Suppressor macrophage treated with lipopolysaccharide for 1 hour (primary cell): ENCODE results near the gene NOL4L.
"Not testable (repeated sequence)": the region's sequence is repeated elsewhere in the genome, so short reads cannot be mapped to it uniquely, and the experiment has no call there.

ENCODE experiments used
- DNase-seq, 3 donors: peaks; one replicate each; pipeline ENCODE4 v3.0.0-alpha.2; 2020 to 2022

Gene NOL4L

DNA sequence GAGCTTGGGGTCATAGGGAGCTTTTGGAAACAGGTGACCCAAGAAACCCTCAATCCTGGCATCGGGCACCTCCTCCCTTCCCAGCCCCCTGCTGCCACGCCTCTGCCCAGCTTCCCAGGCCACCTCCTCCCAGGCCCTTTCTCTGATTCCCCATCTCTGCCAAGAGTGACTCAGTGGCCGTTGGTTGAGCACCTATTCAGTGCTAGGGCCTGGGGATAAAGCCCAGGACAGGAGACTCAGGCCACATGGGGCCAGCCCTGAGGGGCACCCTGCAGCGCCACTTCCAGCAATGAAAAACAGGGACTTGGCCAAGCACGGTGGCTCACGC, 116.9 kb downstream of the NOL4L start:
- DNase-seq, result no peak

DNA sequence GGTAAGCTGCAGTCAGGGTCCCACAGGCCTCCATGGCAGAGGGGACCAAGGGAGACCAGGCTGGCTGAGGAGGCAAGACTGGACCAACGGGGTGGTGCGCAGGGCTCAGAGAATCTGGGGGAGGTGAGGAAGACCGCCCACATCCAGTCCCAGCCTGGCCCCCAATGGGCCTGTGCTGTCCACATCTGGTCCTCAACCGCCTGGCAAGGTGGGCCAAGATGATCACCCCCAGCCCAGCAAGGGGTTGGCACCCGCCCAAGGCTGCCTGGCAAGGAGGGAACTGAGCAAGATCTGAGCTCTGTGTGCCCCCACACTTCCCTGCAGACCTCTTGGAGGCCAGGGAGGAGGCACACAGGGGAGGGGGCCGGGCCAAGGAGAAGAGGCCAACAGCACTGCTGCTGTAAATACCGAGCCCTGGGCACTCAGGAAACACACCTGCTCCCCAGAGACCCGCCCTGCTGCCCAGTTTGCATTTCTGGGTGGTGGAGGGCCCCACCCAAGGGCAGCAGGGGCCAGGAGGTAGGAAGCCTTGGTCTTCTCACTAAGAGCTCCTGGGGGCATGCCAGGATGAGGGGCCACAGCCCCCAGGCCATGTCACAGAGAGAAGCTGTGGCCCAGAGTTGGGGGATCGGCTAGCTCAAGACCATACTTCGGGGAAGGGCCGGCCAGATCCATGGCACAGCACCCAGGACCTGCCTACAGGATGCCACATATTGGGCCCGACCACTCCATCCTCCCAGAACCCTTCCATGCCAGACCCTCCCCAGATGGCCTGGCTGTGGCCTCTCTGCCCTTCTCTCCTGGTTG, 117.4 kb downstream of the NOL4L start:
- DNase-seq, result no peak

DNA sequence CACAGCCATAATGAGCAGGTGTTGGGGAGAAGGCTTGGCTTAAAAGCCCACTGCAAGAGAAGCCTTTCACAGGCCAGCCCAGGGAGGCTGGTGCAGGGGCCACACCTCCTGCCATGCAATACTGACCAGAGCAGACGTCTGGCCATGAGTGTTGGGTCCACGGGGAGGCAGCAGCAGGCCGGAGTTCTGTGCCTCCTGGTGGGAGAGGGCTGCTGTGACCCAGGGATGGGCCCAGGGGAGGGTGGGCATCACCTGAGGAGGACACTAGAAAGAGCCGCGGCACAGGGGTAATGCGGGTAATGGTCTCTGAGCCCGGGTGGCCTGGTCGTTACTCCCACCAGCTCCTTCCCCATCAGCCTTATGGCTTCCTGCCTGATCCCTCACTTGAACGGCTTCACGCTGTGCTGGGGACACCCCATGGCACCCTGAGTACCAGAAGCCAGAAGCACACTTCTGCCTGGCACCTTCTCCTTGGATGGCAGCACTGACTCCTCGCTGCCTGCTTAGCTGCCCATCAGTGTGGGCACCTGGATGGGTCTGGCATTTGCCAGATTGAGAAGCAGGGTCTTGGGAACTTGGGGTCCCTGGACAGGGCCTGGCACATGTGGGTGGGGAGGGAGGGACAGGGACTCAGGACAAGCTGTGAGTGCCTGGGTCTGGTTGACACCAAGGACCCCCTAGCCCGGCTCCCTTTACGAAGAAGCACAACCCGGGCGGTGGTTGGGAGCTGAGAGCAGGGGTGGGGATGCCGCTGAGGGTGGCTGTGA, 118.2 kb downstream of the NOL4L start:
- no peak for DNase-seq

DNA sequence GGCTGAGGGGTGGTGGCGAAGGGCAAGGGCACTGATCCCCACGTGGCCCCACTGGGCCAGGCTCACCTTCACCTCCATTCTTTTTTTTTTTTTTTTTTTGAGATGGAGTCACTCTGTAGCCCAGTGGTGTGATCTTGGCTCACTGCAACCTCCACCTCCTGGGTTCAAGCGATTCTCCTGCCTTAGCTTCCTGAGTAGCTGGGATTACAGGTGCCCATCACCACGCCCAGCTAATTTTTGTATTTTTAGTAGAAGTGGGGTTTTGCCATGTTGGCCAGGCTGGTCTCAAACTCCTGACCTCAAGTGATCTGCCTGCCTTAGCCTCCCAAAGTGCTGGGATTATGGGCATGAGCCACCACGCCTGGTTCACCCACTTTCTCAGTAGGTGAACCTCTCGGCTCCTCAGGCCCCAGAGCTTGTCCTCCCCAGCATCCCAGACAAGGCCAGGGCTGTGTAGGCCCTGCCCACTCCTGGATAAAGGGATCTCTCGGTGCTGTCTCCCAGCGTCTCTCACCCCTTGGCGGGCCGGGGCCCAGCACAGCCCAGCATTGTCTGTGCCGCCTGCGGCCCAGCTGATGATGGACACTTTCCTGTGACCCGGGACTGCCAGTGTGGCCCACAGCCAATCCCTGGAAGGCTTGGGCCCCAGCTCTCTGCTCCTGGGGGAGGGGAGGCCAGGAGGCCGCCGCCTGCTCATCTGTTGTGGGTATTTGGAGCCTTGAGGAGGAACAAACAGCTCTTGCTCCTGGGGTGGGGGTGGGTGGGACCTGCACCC, 119.0 kb downstream of the NOL4L start:
- DNase-seq, result not testable (repeated sequence)

DNA sequence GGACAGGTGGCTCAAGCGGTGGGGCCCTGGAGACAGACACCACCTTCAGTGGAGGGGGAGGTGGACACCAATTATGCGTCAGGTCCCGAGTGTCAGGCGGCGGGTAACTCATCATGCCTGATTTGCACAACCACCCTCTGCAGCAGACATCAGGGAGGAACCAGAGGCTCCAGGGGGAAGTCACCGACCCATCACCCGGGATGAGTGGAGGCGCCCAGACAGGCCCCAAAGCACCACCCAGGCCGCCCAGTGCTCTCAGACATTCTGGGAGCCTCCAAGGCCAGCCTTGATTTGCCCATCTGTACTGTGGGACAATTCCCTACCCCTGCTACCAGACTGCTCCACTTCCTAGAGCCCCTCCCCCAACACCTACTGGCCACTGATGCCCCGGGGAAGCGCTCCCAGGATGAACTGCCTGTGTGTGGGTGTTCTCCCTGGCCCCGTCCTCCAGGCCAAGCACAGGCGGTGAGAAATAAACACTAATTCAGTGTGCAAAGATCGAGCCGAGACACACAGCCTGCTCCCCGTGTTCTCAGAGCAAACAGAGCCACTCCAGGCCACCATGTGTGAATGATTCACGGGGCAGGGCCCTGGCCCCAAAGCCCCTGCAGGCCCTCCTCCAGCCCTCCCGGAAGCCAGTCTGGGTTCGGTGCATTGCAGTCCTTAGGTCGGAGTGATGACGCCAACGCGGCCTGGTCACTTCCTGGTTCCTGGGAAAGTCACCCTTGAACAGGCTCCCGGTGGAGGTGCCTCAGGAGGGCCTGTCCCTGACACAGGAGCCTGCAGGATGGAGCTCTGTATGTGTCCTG, 119.8 kb downstream of the NOL4L start:
- peak; percentile 54 to 70 (median 56) for DNase-seq

DNA sequence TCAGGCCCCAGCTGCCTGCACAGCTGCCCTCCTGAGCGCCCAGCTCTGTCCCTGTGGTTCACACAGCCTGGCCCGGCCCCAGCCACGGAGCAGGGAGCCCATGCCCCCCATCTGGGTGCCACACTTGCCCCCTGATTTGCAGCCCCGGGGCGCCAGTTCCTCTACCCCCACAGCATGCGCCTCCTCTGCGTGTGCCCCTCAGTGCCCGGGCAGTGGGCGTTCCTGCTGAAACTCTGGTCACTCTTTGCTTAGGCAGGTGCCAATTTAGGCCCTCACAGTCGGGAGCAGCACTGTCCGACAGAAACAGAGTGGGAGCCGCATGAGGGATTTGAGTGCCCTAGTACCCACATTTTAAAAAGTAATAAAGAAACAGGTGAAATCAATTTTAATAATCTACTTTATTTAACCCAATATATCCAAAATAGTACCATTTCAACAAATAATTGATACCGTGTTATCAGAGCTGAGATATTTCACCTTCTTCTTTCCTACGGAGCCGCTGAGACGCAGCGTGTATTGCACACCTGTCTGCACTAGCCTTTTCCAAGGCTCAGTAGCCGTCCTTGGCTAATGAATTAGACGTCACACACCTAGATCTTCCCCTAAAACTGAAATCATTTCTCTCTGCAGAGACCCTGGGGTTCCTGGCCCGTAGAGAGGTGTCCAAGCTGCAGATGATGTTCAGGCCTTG, 120.6 kb downstream of the NOL4L start:
- DNase-seq, result no peak

DNA sequence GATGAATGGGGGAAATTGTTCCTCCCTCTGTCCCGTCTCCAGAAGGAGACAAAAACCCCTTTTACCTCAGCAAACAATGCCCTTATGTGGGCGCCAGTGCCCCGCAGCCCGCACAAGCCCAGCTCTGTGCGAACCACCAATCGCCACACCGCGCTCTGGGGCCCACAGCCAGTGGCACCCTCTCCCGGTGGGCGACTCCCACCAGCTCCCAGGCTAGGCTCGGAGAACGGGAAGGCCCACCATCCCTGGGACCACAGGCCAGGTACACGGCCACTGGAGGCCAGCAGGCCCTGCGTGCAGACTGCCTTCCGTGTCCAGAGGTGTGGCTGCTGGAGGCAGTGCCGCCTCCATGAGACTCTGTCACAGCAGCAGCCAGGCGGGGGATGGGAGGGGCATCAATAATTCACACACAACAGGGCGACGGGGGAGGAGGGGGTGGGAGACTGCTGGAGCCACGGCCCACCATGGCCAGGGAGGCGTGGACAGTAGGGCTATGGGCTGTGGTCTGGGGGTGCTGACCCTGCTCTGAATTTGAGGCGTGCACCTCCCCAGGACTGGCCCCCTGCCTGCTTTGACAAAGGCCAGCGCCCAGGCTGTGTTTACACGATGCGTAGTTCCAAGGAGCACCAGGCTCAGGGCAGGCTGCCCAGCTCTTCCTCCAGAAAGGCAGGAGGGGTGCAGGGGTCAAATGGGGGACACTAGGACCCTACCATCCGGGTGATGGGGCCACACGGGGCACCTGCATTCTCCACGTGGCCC, 121.3 kb downstream of the NOL4L start:
- DNase-seq, result no peak

DNA sequence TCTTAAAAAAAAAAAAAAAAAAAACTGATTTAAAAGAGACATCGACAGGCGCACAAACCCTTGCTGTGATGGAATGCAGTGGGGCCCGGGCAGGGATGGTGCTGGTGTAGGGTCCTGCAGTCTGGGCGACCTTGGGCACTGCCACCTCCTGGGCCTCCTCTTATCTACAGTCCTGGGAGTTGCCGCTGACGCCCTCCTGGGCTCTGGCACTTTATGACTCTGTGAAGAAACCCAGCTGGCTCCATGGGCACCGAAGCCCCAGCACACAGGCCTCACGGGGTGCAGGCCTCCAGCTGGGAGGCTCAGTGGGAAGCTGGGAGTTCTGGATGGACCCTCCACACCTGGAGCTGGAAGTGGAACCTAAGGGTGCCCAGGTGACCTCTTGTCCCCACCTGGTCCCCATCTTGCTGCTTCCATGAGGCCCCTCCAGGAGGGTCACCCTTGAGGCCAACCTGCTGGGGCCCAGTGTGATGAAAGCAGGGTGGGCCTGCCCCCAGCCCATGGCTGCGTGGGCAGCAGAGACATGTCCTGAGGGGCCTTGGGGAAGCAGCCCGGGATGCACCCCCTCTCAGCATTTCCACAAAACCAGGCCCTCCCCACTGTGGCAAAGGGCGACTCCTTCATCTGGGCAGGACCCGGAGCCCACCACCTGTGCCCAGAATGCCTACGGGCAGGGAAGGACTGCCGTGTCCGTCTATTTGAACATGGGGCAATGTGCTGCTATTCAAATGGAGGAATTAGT, 122.1 kb downstream of the NOL4L start:
- DNase-seq, result no peak

DNA sequence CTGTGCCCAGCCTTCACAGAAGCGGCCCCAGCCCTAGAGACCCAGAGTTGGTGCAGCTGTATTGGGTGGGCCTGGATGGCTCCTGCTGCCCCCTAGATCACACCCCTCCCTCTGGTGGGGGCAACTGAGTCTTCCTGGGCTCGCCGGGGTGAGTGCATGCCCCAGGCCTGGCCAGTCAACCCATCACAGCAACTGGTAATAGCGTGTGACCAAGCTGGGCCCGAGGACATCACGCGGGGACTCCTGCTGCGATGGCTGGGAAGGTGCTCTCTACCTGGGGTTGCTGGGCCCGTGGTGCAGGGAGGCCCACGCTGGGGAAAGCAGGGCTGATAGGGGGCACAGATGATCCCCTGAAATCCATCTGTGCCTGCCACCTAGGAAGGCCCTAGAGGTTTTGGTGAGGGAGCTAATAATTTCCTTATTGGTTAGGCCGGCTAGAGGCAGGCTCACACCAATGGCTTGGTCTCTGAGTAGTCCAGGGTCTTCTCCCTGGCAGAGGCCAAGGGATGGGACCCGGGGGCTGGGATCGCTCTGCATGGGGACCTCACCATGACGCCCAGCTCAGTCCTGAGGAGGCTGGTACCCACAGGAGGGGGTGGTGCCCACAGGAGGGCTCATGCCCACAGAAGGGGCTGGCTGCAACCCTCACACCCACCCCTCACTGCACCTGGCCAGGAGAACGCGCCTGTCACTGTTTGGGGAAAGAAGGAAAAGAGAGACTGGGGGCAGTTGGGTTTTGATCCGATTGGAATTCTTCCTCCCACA, 123.1 kb downstream of the NOL4L start:
- no peak for DNase-seq

DNA sequence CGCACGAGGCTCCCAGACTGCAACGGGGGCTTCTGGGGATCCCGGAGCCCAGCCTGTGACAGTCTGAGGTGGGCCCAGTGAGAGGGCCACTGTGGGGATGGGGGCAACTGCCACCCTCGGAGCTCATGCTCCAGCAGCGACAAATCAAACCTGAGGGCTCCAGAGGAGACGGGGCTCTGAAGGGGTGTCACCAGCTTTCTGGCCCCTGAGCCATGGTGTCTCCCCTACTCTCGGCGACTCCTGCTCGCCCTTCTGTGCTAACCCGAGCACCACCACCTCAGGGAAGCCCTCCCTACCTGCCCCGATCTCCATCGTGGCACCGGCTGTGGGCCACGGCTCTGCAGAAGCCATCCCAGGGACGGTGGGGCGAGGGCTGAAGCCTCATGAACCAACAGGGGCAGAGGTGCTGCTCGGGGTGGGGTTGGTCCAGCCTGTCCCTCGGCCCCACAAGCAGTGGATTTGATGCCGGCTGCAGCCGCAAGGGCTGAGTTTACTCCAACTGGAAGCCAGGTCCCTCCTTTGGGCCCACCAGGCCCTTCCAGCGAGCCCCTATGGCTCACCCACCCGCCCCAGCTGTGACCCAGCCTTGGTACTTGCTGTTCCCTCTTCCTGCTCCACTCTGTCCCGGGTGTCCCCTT, 124.3 kb downstream of the NOL4L start:
- DNase-seq, result no peak

DNA sequence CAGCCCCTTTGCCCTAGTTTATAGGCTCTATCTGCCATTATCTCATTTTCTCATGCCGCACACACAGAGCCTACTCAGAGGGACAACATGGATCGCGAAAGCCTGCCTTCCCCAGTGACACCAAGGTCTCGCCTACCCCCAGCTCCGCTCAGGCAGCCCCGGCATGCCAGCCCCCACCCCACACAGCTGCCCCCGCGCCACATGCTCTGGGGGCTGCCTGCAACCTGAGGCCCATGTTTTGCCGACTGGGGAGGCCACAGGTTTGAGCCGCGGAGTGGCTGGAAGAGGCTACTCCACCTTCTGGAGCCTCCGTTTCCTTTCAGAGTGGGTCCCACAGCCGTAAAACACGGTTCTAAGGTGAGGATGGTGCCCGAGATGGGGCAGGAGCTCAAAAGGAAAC, 124.9 kb downstream of the NOL4L start:
- DNase-seq, result no peak

DNA sequence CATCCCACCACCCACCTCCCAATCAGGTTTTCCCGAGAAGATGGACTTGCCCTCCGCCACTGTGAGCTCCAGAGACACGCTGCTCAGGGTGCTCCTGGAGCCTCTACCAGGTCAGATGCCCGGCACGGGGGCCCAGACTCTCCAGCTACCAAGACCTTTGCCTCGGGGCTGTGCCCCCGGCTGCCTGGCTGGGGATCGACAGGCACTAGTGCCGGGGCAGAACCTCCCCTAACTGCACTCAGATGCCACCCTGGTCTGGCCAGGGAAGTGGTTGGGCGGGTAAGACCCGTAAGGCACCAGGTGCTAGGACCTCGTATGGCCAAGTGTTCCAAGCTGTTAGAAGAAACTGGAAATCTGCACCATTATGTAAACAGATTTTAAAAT, 126.3 kb downstream of the NOL4L start:
- DNase-seq, result no peak

DNA sequence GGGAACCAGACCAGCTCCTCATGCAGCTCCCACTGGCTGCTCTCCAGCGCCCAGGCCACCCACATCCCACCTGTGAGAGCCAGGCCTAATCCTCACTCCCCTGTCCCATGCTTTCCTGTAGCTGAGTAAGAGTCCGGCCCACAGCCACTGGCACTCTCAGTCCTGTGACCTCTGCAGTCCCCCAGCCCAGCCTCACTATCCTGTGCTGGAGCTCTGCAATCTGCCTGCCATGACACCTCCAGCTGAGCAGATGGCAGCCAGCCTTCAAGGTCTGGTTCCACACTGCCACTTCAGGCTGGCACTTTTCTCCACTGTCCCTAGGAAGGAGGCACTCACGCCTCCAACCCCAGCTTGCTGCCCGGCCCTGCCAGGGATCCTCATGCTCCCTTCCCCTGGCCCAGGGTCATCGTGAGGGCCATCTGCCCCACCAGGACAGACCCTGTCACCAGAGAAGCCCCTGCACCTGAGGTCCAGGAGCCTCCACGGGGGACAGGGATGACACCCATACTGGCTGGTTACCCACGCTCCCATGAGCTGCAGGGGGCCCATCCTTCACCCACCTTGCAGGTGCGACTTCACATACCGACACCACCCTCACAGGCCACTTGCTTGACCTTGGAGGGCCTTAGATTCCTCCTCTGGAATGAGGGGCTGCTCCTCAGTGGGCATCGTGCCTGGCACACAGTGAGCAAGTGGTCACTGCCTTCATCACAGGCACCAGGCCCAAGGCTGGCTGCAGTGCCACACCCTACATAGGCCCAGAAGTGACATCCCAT, 126.9 kb downstream of the NOL4L start:
- DNase-seq, result no peak

DNA sequence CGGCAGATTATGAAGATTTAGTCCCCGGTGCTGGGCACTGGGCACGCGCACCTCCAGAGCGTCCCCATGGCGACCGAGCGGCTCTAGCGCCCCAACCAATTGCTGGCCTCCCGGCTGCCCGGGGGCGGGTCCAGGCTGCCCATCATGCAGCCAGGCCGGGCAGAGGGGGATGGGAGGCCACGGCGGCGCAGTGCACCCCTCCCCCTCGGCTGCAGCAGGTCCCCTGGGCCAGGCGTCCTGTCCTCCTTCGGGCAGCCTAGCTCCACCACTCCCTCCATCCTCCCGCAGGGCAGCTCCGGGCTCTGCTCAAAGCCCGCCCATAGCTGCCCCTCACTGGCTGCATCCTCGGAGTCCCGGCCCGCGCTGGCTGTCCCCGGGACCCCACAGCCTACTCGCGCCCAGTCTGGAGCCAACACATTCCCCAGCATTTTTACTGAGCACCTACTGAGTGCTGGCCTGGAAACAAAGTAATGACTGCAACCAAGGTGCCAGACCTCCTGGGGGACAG, 127.6 kb downstream of the NOL4L start:
- DNase-seq, result peak in 1 of 3 donors; percentile 38

DNA sequence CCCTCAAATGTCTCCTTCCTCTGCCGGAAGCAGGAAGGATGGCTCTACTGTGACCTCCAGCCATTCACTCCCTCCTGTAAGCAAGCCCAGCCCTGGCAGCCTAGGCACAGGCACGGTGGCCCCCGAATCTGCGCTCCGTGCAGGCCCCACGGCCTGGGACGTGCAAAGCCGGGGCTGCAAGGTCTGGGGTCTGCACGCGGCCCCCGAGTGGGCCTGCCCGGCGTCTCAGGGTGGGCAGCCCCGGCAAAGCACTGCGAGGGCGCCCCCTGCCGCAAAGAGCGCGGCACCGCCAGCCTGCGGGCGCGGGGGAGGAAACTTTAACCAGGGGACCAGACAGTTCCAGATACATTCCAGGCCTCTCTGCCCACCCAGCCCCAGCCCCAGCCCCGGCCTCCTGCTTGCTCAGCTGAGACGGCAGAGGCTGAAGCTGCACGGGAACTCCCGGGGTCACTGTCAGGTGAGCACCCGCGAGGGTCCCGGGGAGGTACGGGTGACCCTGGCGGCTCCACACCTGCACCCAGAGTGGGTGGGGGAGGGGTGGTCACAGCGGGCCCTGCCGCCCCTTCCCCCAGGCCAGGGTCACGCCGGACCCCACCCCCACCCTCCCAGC, 128.2 kb downstream of the NOL4L start:
- DNase-seq, result peak; percentile 30 to 70 (median 56)

DNA sequence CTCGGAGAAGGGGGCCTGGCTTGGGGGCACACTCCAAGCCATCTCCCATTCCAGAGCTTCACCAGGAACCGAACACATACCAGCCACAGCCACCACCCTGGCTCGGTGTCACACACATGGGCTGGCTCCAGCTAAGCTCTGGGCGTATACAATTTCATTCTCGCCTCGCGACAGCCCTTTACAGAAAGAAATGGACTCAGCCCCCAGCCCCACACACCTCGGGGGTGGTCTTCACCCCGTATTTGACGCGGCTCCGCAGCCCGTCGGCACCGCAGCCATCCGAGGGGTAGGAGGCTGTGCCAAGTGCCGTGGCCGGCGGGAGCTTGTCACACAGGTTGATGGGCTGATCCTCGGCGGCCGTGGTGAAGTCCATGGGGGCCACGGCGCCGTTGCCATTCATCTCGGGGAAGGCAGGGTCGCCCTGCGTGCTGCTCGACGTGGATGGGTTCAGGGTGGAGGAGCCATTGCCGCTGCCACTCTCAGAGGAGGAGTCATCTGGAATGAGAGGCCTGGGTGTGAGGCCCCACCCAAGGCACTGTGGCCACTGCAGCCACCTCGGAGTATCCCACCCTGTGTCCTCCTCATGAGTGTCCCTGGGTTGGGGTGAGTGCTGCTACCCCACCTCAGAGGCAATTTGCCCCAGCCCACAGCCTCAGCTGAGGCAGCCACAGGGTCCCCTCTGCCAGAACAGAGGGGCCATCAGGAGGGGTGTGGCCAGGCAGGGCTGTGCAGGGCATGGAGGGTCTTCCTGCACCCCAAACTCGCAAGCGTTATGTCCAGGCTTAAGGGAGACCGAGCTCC, 129.0 kb downstream of the NOL4L start:
- DNase-seq, result no peak
